IMR-90 (cell line): ENCODE data around the gene TLCD2. TPM values are rescaled to one million over a fixed set of nuclear protein-coding genes. Genes with fewer than 3 reads are reported as not detected.

Experiments used
- ATAC-seq: fragments of 200-7000 bp; cut with Tn5 transposase; 2 replicates; pipeline ENCODE4 v1.9.1; 2020; ENCODE audit warnings: low read depth, mild to moderate bottlenecking, moderate library complexity
- BruUV-seq: library from RNA; stranded (reverse); fragments of 400-500 nt; replicated peaks from 2 replicates; lab custom pipeline; 2021; lab: Mats Ljungman, UMichigan
- CTCF ChIA-PET: fragments of 300-600 bp; formaldehyde crosslinking; extraction: SDS; loops from one replicate; lab custom pipeline; 2021; ENCODE audit warnings: antibody characterized with exemption; lab: Yijun Ruan, JAX
- POLR2A ChIA-PET: fragments of 300-600 bp; sonication (Branson Sonifier 250); formaldehyde crosslinking; loops from one replicate; lab custom pipeline; 2022; ENCODE audit warnings: antibody characterized with exemption; ENCODE audit not compliant: unreplicated experiment; lab: Charles Lee
- DNase-seq: peaks from one replicate; pipeline ENCODE4 v3.0.0; 2013
- H2AFZ ChIP-seq: replicated peaks from 2 replicates; pipeline ENCODE3; 2013; ENCODE audit warnings: low read length, mild to moderate bottlenecking; ENCODE audit not compliant: poor library complexity
- H2AK5ac ChIP-seq: 2 replicates; pipeline ENCODE4 v1.6.1; 2013; ENCODE audit warnings: low read depth, low read length, inconsistent platforms
- H2AK9ac ChIP-seq: replicated peaks from 2 replicates; pipeline ENCODE3; 2013; ENCODE audit warnings: mild to moderate bottlenecking, low read depth, low read length, moderate library complexity; ENCODE audit not compliant: poor library complexity
- H2BK120ac ChIP-seq: 2 replicates; pipeline ENCODE4 v1.6.1; 2013; ENCODE audit warnings: low read depth, low read length, inconsistent platforms
- H2BK15ac ChIP-seq: 3 replicates; pipeline ENCODE4 v1.6.1; 2013; ENCODE audit warnings: low read depth, low read length, inconsistent platforms
- H2BK20ac ChIP-seq: 2 replicates; pipeline ENCODE4 v1.6.1; 2013; ENCODE audit warnings: low read depth, mild to moderate bottlenecking, inconsistent platforms, low read length, moderate library complexity
- H2BK5ac ChIP-seq: 2 replicates; pipeline ENCODE4 v1.6.1; 2013; ENCODE audit warnings: mild to moderate bottlenecking, low read depth, low read length, inconsistent platforms; ENCODE audit not compliant: poor library complexity, severe bottlenecking
- H3K14ac ChIP-seq: replicated peaks from 2 replicates; pipeline ENCODE4 v1.6.1; 2013; ENCODE audit warnings: low read depth, low read length, inconsistent platforms
- H3K18ac ChIP-seq: 2 replicates; pipeline ENCODE4 v1.6.1; 2013; ENCODE audit warnings: low read depth, low read length, control low read depth
- H3K23ac ChIP-seq: 2 replicates; pipeline ENCODE4 v1.6.1; 2013; ENCODE audit warnings: low read depth, low read length, inconsistent platforms
- H3K27ac ChIP-seq: 2 replicates; pipeline ENCODE4 v1.5.1; 2013; ENCODE audit warnings: mild to moderate bottlenecking, control low read depth, low read length; ENCODE audit not compliant: insufficient read depth
- H3K27me3 ChIP-seq: 2 replicates; pipeline ENCODE4 v1.6.1; 2013; ENCODE audit warnings: low read length; ENCODE audit not compliant: control insufficient read depth, insufficient read depth
- H3K36me3 ChIP-seq: 2 replicates; pipeline ENCODE4 v1.6.1; 2013; ENCODE audit warnings: low read length, mixed read lengths; ENCODE audit not compliant: control insufficient read depth, insufficient read depth
- H3K4ac ChIP-seq: 2 replicates; pipeline ENCODE4 v1.6.1; 2013; ENCODE audit warnings: low read depth, low read length, inconsistent platforms
- H3K4me1 ChIP-seq: 2 replicates; pipeline ENCODE4 v1.6.1; 2013; ENCODE audit warnings: low read length, mixed read lengths; ENCODE audit not compliant: control insufficient read depth, insufficient read depth
- H3K4me2 ChIP-seq: 2 replicates; pipeline ENCODE4 v1.6.1; 2013; ENCODE audit warnings: low read depth, mild to moderate bottlenecking, control low read depth, low read length, moderate library complexity
- H3K4me3 ChIP-seq: 2 replicates; pipeline ENCODE4 v1.5.1; 2013; ENCODE audit warnings: low read depth, mild to moderate bottlenecking, control low read depth, low read length, moderate library complexity; ENCODE audit not compliant: insufficient read depth
- H3K56ac ChIP-seq: 2 replicates; pipeline ENCODE4 v1.6.1; 2013; ENCODE audit warnings: low read length, inconsistent platforms; ENCODE audit not compliant: insufficient read depth; ENCODE audit errors: extremely low read depth
- H3K79me1 ChIP-seq, 2 experiments: 2 replicates each; pipeline ENCODE4 v1.6.1; 2013; ENCODE audit warnings: low read length in 2 of 2, inconsistent platforms in 1 of 2, low read depth in 1 of 2
- H3K9ac ChIP-seq: 2 replicates; pipeline ENCODE4 v1.6.1; 2013; ENCODE audit warnings: low read depth, low read length, control low read depth
- H3K9me1 ChIP-seq: 2 replicates; pipeline ENCODE4 v1.6.1; 2013; ENCODE audit warnings: low read length, inconsistent platforms; ENCODE audit not compliant: insufficient read depth
- H3K9me3 ChIP-seq: 2 replicates; pipeline ENCODE4 v1.6.1; 2013; ENCODE audit warnings: low read length; ENCODE audit not compliant: control insufficient read depth, insufficient read depth
- H4K20me1 ChIP-seq: 2 replicates; pipeline ENCODE4 v1.6.1; 2013; ENCODE audit warnings: low read length, inconsistent platforms; ENCODE audit not compliant: insufficient read depth
- H4K5ac ChIP-seq: 2 replicates; pipeline ENCODE4 v1.6.1; 2013; ENCODE audit warnings: mild to moderate bottlenecking, low read depth, low read length, control low read depth
- H4K8ac ChIP-seq, 2 experiments: 2 replicates each; pipeline ENCODE4 v1.6.1; 2013; ENCODE audit warnings: low read depth in 2 of 2, low read length in 2 of 2, control low read depth in 1 of 2, inconsistent platforms in 1 of 2
- H4K91ac ChIP-seq: 2 replicates; pipeline ENCODE4 v1.6.1; 2013; ENCODE audit warnings: low read depth, low read length, inconsistent platforms; ENCODE audit not compliant: insufficient read depth
- BHLHE40 ChIP-seq: fragments of 150-350 bp; IDR thresholded peaks from 2 replicates; pipeline ENCODE4 v1.6.1; 2016; ENCODE audit warnings: mild to moderate bottlenecking, low read depth, low read length
- CEBPB ChIP-seq: IDR thresholded peaks from 2 replicates; pipeline ENCODE4 v1.6.1; 2012; ENCODE audit warnings: low read depth, low read length, improper control_type of control experiment
- CTCF ChIP-seq: conservative IDR thresholded peaks from 2 replicates; pipeline ENCODE4 v1.5.1; 2012; ENCODE audit warnings: mild to moderate bottlenecking, low read depth, low read length, improper control_type of control experiment
- FOS ChIP-seq: fragments of 150-350 bp; IDR thresholded peaks from 2 replicates; pipeline ENCODE4 v1.6.1; 2016; ENCODE audit warnings: low read depth, low read length
- MAFK ChIP-seq: IDR thresholded peaks from 2 replicates; pipeline ENCODE4 v1.6.1; 2012; ENCODE audit warnings: low read depth, low read length, improper control_type of control experiment
- POLR2A ChIP-seq: IDR thresholded peaks from 2 replicates; pipeline ENCODE4 v1.6.1; 2012; ENCODE audit warnings: mild to moderate bottlenecking, low read depth, low read length
- WGBS, 2 experiments: methylation state at CpG; one replicate each; pipeline versions ENCODE4 v1.1.5 to v1.1.7; 2013; ENCODE audit warnings: missing lambda C conversion rate in 2 of 2; ENCODE audit not compliant: insufficient read length in 1 of 2; ENCODE audit errors: extremely low coverage in 2 of 2; 5-methylcytosine and 5-hydroxymethylcytosine counted together
- dilution Hi-C: fragments of 300-500 bp; cut with HindIII; formaldehyde crosslinking; loops from one replicate; pipeline ENCODE4 v1.14.3; 2018; ENCODE audit warnings: low sequenced_read_pairs; ENCODE audit not compliant: unreplicated experiment
- in situ Hi-C: fragments of 300-500 bp; cut with MboI; formaldehyde crosslinking; loops from 3 replicates; pipeline ENCODE4 v1.14.3; 2019; ENCODE audit warnings: low sequenced_read_pairs, inconsistent platforms, mixed read lengths
- intact Hi-C: fragments of 100-400 bp; cut with micrococcal nuclease; formaldehyde crosslinking; loops from 2 replicates; pipeline ENCODE4 v1.10.0; 2022
- polyA plus RNA-seq, 3 experiments: library from polyadenylated mRNA; depleted of rRNA; stranded (reverse); fragments of >200 nt; gene quantifications; 2 replicates each; pipeline ENCODE4 v1.2.3, GENCODE V29; 2012; ENCODE audit warnings: low replicate concordance in 1 of 3
- total RNA-seq: library from RNA; depleted of rRNA; stranded (reverse); fragments of >200 nt; gene quantifications from 2 replicates; pipeline ENCODE4 v1.2.3, GENCODE V29; 2012

Gene TLCD2
- total and polyA plus RNA-seq, 2 of the 4 experiments (the other 2 are of a cell fraction), result 0.72 to 1.2 TPM

GRCh38 chr17:1713878-1714426, 3.8 kb upstream of the TLCD2 start:
- peak overlapping the region; percentile 90 for H2AK5ac ChIP-seq
- peak; percentile 32 for DNase-seq
- CTCF ChIA-PET, result interaction anchor here (0.9 to 1.4 kb wide), 2 partner anchors 45 to 70 kb away, joined by 5 read pairs; no protein-coding TSS in a partner anchor

More at GRCh38 chr17:1713878-1714426, 3.8 kb upstream of the TLCD2 start:
- in situ Hi-C loops, result loop anchor here (25.0 kb wide), 1 partner anchor 323 kb away; the partner anchor contains the start of genes DPH1, OVCA2 and RTN4RL1
- peak overlapping the region; percentile 98 for H3K14ac ChIP-seq
- intact Hi-C loops, result loop anchor here (1.0 to 2.0 kb wide), 2 partner anchors 29 to 45 kb away; partner anchors contain the start of gene PRPF8
- no peak for ATAC-seq
- H2AFZ ChIP-seq, result no peak overlapping the region
- peaks cover 54% of the 10 kb centered on the region for H4K20me1 ChIP-seq
- H3K4me2 ChIP-seq, result peak overlapping the region; percentile 86
- dilution Hi-C loops, result no loop called here
- POLR2A ChIA-PET, result no interaction called here
- peaks cover 0 to 67% of the 10 kb centered on the region in 2 experiments; a peak in 2 of 4 replicates for H3K79me1 ChIP-seq
- peak overlapping the region; percentile 96 for H2AK9ac ChIP-seq
- no peak overlapping the region for H2BK20ac ChIP-seq
- peak overlapping the region; percentile 94 for H3K4ac ChIP-seq
- H4K8ac ChIP-seq, result peak overlapping the region; percentile 26 to 73
- peak overlapping the region; percentile 84 for H4K91ac ChIP-seq
- no peaks in the 10 kb centered on the region for H3K9me3 ChIP-seq
- H3K23ac ChIP-seq, result peak overlapping the region; percentile 85
- H3K4me3 ChIP-seq, result peak overlapping the region; percentile 56
- H3K27ac ChIP-seq, result peak overlapping the region; percentile 97
- peaks cover 12% of the 10 kb centered on the region for H3K9me1 ChIP-seq
- peaks cover 28% of the 10 kb centered on the region for H3K4me1 ChIP-seq
- TF ChIP-seq POLR2A, result no peak
- TF ChIP-seq BHLHE40, result no peak
- peak; percentile 28; the same call in 1 of the 2 replicates for TF ChIP-seq CTCF
- TF ChIP-seq FOS, result no peak
- TF ChIP-seq CEBPB, result no peak
- TF ChIP-seq MAFK, result no peak
- H3K9ac ChIP-seq, result peak overlapping the region; percentile 94
- H3K27me3 ChIP-seq, result no peaks in the 10 kb centered on the region
- H2BK120ac ChIP-seq, result peak overlapping the region; percentile 67
- H2BK15ac ChIP-seq, result peak overlapping the region; percentile 44; the same call in 2 of the 3 replicates
- peak overlapping the region; percentile 28 for H4K5ac ChIP-seq
- peak overlapping the region; percentile 89 for H2BK5ac ChIP-seq
- no TSS peak for BruUV-seq
- H3K56ac ChIP-seq, result peak overlapping the region; percentile 96
- WGBS, 2 experiments, result 0% methylated on average over 4 of the region's 11 CpGs; no CpG with 5 or more reads in 1 of the 2 experiments
- peaks cover 32% of the 10 kb centered on the region for H3K36me3 ChIP-seq
- H3K18ac ChIP-seq, result peak overlapping the region; percentile 67
